Neural cell (in vitro differentiated cells): ENCODE measurements around the gene BEND5. TPM values are rescaled to one million over a fixed set of nuclear protein-coding genes. Genes with fewer than 3 reads are reported as not detected.

Source experiments
- H2AFZ ChIP-seq: fragments of 200-600, 300-800 bp; sonication (generic), shearing (Covaris generic); 2 replicates; pipeline ENCODE4 v1.6.0; 2014; ENCODE audit warnings: low read depth, mild to moderate bottlenecking, antibody characterized with exemption, low read length, moderate library complexity
- H3F3A ChIP-seq: fragments of 200-600 bp; shearing (Covaris generic); 2 replicates; pipeline ENCODE4 v1.6.1; 2016; ENCODE audit warnings: mild to moderate bottlenecking, moderate library complexity, mixed read lengths, antibody characterized with exemption, low read length; ENCODE audit not compliant: insufficient read depth, poor library complexity, severe bottlenecking
- H3K27ac ChIP-seq: fragments of 200-600, 300-800 bp; sonication (generic), shearing (Covaris generic); 2 replicates; pipeline ENCODE4 v1.5.1; 2014; ENCODE audit warnings: mild to moderate bottlenecking, low read length, moderate library complexity
- H3K27me3 ChIP-seq: fragments of 300-800, 200-600 bp; sonication (generic), shearing (Covaris generic); 2 replicates; pipeline ENCODE4 v1.6.0; 2014; ENCODE audit warnings: mild to moderate bottlenecking, low read depth, low read length, moderate library complexity; ENCODE audit not compliant: insufficient read depth
- H3K36me3 ChIP-seq: fragments of 300-800, 200-600 bp; sonication (generic), shearing (Covaris generic); 2 replicates; pipeline ENCODE4 v1.5.1; 2014; ENCODE audit warnings: mild to moderate bottlenecking, antibody characterized with exemption, low read length, moderate library complexity; ENCODE audit not compliant: insufficient read depth
- H3K4me2 ChIP-seq: fragments of 300-800, 200-600 bp; sonication (generic), shearing (Covaris generic); 2 replicates; pipeline ENCODE4 v1.6.0; 2014; ENCODE audit warnings: mild to moderate bottlenecking, low read length
- H3K4me3 ChIP-seq: fragments of 300-800, 200-600 bp; sonication (generic), shearing (Covaris generic); 2 replicates; pipeline ENCODE4 v1.5.1; 2014; ENCODE audit warnings: mild to moderate bottlenecking, low read length, moderate library complexity
- H3K79me2 ChIP-seq: fragments of 200-600 bp; shearing (Covaris generic); replicated peaks from 2 replicates; pipeline ENCODE4 v1.6.0; 2014; ENCODE audit warnings: mild to moderate bottlenecking, low read length, moderate library complexity; ENCODE audit not compliant: insufficient read depth
- H3K9ac ChIP-seq: fragments of 300-800, 200-600 bp; sonication (generic), shearing (Covaris generic); 2 replicates; pipeline ENCODE4 v1.6.1; 2016; ENCODE audit warnings: mild to moderate bottlenecking, low read length, mixed read lengths
- H3K9me2 ChIP-seq: fragments of 200-600 bp; shearing (Covaris generic); 2 replicates; pipeline ENCODE4 v1.6.1; 2016; ENCODE audit warnings: mild to moderate bottlenecking, low read length, mixed read lengths; ENCODE audit not compliant: insufficient read depth
- H3K9me3 ChIP-seq: fragments of 200-600, 300-800 bp; sonication (generic), shearing (Covaris generic); 2 replicates; pipeline ENCODE4 v1.6.1; 2016; ENCODE audit warnings: mild to moderate bottlenecking, mixed run types, low read length, moderate library complexity, mixed read lengths
- H4K20me1 ChIP-seq: fragments of 200-600 bp; shearing (Covaris generic); 2 replicates; pipeline ENCODE4 v1.6.1; 2016; ENCODE audit warnings: mild to moderate bottlenecking, mixed run types; ENCODE audit not compliant: insufficient read depth
- EP300 ChIP-seq: fragments of 450-650 bp; conservative IDR thresholded peaks from 2 replicates; pipeline ENCODE4 v1.6.1; 2014; ENCODE audit warnings: antibody characterized with exemption, mild to moderate bottlenecking, moderate library complexity; ENCODE audit not compliant: poor library complexity, severe bottlenecking
- EZH2 ChIP-seq: fragments of 200-600, 300-800 bp; shearing (Covaris generic), sonication (generic); IDR thresholded peaks from 2 replicates; pipeline ENCODE4 v1.6.1; 2014; ENCODE audit warnings: antibody characterized with exemption, low read length, borderline replicate concordance, mild to moderate bottlenecking; ENCODE audit not compliant: insufficient read depth, poor library complexity, severe bottlenecking
- MXI1 ChIP-seq: fragments of 450-650 bp; conservative IDR thresholded peaks from 2 replicates; pipeline ENCODE4 v1.6.1; 2014; ENCODE audit warnings: antibody characterized with exemption, mild to moderate bottlenecking; ENCODE audit not compliant: poor library complexity, severe bottlenecking
- POLR2AphosphoS5 ChIP-seq: IDR thresholded peaks from 2 replicates; pipeline ENCODE4 v1.6.1; 2012
- RAD21 ChIP-seq: fragments of 450-650 bp; conservative IDR thresholded peaks from 2 replicates; pipeline ENCODE4 v1.6.1; 2014; ENCODE audit warnings: antibody characterized with exemption, mild to moderate bottlenecking, moderate library complexity
- SMC3 ChIP-seq: fragments of 450-650 bp; conservative IDR thresholded peaks from 2 replicates; pipeline ENCODE4 v1.6.1; 2014; ENCODE audit warnings: antibody characterized with exemption, mild to moderate bottlenecking, moderate library complexity; ENCODE audit not compliant: poor library complexity
- TAF1 ChIP-seq: IDR thresholded peaks from 2 replicates; pipeline ENCODE4 v1.6.1; 2012; ENCODE audit warnings: low read depth
- polyA plus RNA-seq: library from polyadenylated mRNA; depleted of rRNA; stranded (reverse); fragments of >200 nt; gene quantifications from 2 replicates; pipeline ENCODE4 v1.2.3, GENCODE V29; 2014
- TF ChIP-seq, protein P1 (sequence below): fragments of 450-650 bp; IDR thresholded peaks from 2 replicates; pipeline ENCODE4 v1.5.1; 2014; ENCODE audit warnings: antibody characterized with exemption, mild to moderate bottlenecking, moderate library complexity; ENCODE audit not compliant: poor library complexity, severe bottlenecking
- TF ChIP-seq, protein P2 (sequence below): IDR thresholded peaks from 2 replicates; pipeline ENCODE4 v1.6.1; 2012; ENCODE audit warnings: borderline replicate concordance

BEND5 gene
- polyA plus RNA-seq, 1 donor from 2014 or later, result 64.9 TPM

DNA sequence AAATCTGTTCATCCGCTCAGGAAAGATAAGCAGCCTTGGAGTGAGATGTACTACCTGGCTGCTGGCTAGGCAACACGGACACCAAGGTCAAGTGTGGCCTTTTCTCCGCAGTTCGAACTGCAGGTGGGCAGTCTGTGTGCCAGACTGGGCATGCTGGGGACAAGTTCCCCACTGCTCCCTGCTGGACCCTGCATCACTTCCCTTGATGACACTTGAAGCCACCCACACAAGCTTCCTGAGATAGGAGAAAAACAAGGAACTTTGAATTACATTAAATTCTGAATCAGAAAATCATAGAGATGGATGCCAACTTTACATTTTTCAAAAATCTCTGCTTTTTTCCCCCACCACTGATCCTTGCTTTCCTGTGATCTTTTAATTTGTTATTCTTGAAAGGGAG, 38.3 kb downstream of the BEND5 start:
- TF ChIP-seq RAD21 (no peak), POLR2AphosphoS5 (no peak), MXI1 (no peak)
- TF ChIP-seq, protein P1, sequence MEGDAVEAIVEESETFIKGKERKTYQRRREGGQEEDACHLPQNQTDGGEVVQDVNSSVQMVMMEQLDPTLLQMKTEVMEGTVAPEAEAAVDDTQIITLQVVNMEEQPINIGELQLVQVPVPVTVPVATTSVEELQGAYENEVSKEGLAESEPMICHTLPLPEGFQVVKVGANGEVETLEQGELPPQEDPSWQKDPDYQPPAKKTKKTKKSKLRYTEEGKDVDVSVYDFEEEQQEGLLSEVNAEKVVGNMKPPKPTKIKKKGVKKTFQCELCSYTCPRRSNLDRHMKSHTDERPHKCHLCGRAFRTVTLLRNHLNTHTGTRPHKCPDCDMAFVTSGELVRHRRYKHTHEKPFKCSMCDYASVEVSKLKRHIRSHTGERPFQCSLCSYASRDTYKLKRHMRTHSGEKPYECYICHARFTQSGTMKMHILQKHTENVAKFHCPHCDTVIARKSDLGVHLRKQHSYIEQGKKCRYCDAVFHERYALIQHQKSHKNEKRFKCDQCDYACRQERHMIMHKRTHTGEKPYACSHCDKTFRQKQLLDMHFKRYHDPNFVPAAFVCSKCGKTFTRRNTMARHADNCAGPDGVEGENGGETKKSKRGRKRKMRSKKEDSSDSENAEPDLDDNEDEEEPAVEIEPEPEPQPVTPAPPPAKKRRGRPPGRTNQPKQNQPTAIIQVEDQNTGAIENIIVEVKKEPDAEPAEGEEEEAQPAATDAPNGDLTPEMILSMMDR, result no peak
- H3K36me3 ChIP-seq, result peaks cover 9% of the 10 kb centered on the region
- no peaks in the 10 kb centered on the region for H3K27me3 ChIP-seq
- H2AFZ ChIP-seq, result no peak overlapping the region
- H3K9me3 ChIP-seq, result no peaks in the 10 kb centered on the region
- H3K4me2 ChIP-seq, result no peak overlapping the region
- no peaks in the 10 kb centered on the region for H3F3A ChIP-seq
- no peak overlapping the region for H3K9ac ChIP-seq
- no peak overlapping the region for H3K4me3 ChIP-seq
- H4K20me1 ChIP-seq, result no peaks in the 10 kb centered on the region
- H3K27ac ChIP-seq, result no peak overlapping the region
- H3K79me2 ChIP-seq, result no peaks in the 10 kb centered on the region
- H3K9me2 ChIP-seq, result no peaks in the 10 kb centered on the region

DNA sequence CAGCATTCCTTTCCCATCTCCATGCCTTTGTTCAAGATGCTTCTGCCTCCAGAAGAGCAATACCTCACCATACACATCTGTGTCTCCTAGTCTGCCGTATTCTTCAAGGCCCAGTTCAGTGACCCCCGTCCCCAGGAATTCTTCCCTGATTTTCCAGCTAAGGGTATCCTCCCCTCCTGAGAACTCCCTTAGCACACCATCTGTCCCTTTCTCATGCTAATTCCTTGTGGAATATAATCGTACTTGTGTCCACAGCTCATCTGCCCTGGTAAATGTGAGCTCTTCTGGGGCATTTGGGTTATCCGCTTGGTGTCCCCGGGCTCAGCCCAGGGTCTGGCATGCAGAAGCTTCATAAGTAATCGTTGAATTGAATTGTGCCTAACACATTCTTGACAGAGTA, 40.9 kb downstream of the BEND5 start:
- H2AFZ ChIP-seq, result no peak overlapping the region
- no peak for TF ChIP-seq RAD21
- TF ChIP-seq MXI1, result no peak
- TF ChIP-seq, protein P1, result no peak
- TF ChIP-seq TAF1, result no peak
- TF ChIP-seq SMC3, result no peak
- TF ChIP-seq POLR2AphosphoS5, result no peak
- TF ChIP-seq EP300, result no peak
- no peak for TF ChIP-seq EZH2
- TF ChIP-seq, protein P2, sequence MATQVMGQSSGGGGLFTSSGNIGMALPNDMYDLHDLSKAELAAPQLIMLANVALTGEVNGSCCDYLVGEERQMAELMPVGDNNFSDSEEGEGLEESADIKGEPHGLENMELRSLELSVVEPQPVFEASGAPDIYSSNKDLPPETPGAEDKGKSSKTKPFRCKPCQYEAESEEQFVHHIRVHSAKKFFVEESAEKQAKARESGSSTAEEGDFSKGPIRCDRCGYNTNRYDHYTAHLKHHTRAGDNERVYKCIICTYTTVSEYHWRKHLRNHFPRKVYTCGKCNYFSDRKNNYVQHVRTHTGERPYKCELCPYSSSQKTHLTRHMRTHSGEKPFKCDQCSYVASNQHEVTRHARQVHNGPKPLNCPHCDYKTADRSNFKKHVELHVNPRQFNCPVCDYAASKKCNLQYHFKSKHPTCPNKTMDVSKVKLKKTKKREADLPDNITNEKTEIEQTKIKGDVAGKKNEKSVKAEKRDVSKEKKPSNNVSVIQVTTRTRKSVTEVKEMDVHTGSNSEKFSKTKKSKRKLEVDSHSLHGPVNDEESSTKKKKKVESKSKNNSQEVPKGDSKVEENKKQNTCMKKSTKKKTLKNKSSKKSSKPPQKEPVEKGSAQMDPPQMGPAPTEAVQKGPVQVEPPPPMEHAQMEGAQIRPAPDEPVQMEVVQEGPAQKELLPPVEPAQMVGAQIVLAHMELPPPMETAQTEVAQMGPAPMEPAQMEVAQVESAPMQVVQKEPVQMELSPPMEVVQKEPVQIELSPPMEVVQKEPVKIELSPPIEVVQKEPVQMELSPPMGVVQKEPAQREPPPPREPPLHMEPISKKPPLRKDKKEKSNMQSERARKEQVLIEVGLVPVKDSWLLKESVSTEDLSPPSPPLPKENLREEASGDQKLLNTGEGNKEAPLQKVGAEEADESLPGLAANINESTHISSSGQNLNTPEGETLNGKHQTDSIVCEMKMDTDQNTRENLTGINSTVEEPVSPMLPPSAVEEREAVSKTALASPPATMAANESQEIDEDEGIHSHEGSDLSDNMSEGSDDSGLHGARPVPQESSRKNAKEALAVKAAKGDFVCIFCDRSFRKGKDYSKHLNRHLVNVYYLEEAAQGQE, result no peak
- H3K36me3 ChIP-seq, result peaks cover 9% of the 10 kb centered on the region
- no peak overlapping the region for H3K27ac ChIP-seq
- no peaks in the 10 kb centered on the region for H3K9me2 ChIP-seq
- no peaks in the 10 kb centered on the region for H3F3A ChIP-seq
- H3K9ac ChIP-seq, result no peak overlapping the region
- H3K9me3 ChIP-seq, result no peaks in the 10 kb centered on the region
- no peaks in the 10 kb centered on the region for H3K27me3 ChIP-seq
- H4K20me1 ChIP-seq, result no peaks in the 10 kb centered on the region
- H3K4me2 ChIP-seq, result no peak overlapping the region
- no peak overlapping the region for H3K4me3 ChIP-seq
- no peaks in the 10 kb centered on the region for H3K79me2 ChIP-seq
